HepG2 (cell line): Measurements from ENCODE around the gene CNTF. TPM values are rescaled to one million over a fixed set of nuclear protein-coding genes. Genes with fewer than 3 reads are reported as not detected.

Source experiments
- E2F1 ChIP-seq: sonication (generic); formaldehyde crosslinking; IDR thresholded peaks from 2 replicates; pipeline ENCODE4 v1.5.0; 2020; ENCODE audit warnings: missing genetic modification reagents
- MXI1 ChIP-seq: IDR thresholded peaks from 3 replicates; pipeline ENCODE4 v1.6.1; 2012; ENCODE audit warnings: low read depth, low read length, inconsistent platforms, borderline replicate concordance
- ZBTB25 ChIP-seq: IDR thresholded peaks from 2 replicates; pipeline ENCODE4 v1.6.1; 2018; ENCODE audit warnings: missing genetic modification reagents
- ZBTB43 ChIP-seq: sonication (generic); formaldehyde crosslinking; conservative IDR thresholded peaks from 2 replicates; pipeline ENCODE4 v1.4.0; 2020; ENCODE audit warnings: missing genetic modification reagents
- ZMYM4 ChIP-seq: sonication (generic); formaldehyde crosslinking; IDR thresholded peaks from 2 replicates; pipeline ENCODE4 v1.8.1; 2023; ENCODE audit warnings: mild to moderate bottlenecking, missing genetic modification reagents
- ZNF703 ChIP-seq: sonication (generic); formaldehyde crosslinking; IDR thresholded peaks from 2 replicates; pipeline ENCODE4 v1.5.1; 2020; ENCODE audit warnings: missing genetic modification reagents, mild to moderate bottlenecking, moderate library complexity, borderline replicate concordance
- ZSCAN20 ChIP-seq: sonication (generic); formaldehyde crosslinking; IDR thresholded peaks from 2 replicates; pipeline ENCODE4 v1.4.0; 2020; ENCODE audit warnings: missing genetic modification reagents, mild to moderate bottlenecking, borderline replicate concordance
- polyA plus RNA-seq, 8 experiments: library from polyadenylated mRNA; depleted of rRNA in 3 of 8; stranded (reverse) in 7 of 8; unstranded in 1 of 8; fragments of >200 nt; fragmentation: Illumina TruSeq in 4 of 8; extraction: Trizol in 4 of 8; gene quantifications; 2 replicates each; pipeline versions ENCODE4 v1.2.1 to v1.2.3, GENCODE V29; 2011 to 2016; ENCODE audit warnings: low read depth in 4 of 8, missing spikeins in 1 of 8, mixed read lengths in 1 of 8; ENCODE audit not compliant: insufficient read depth in 1 of 8
- total RNA-seq, 5 experiments: library from RNA; depleted of rRNA; stranded (reverse); fragments of >200 nt; fragmentation: Illumina TruSeq; extraction: Trizol; gene quantifications; 2 replicates each; pipeline ENCODE4 v1.2.3, GENCODE V29; 2016; ENCODE audit warnings: low read depth in 1 of 5
- TF ChIP-seq, protein P1 (sequence below): sonication (generic); formaldehyde crosslinking; IDR thresholded peaks from 2 replicates; pipeline ENCODE4 v1.9.0; 2022; ENCODE audit warnings: low read depth, missing genetic modification reagents
- TF ChIP-seq, protein P2 (sequence below): sonication (generic); formaldehyde crosslinking; IDR thresholded peaks from 2 replicates; pipeline ENCODE4 v1.4.0; 2020; ENCODE audit warnings: missing genetic modification reagents
- TF ChIP-seq, protein P3 (sequence below): sonication (generic); formaldehyde crosslinking; IDR thresholded peaks from 2 replicates; pipeline ENCODE4 v1.4.0; 2020; ENCODE audit warnings: missing genetic modification reagents
- TF ChIP-seq, protein P4 (sequence below): IDR thresholded peaks from 2 replicates; pipeline ENCODE4 v1.6.1; 2016; ENCODE audit warnings: control low read depth
- TF ChIP-seq, protein P5 (sequence below): sonication (generic); formaldehyde crosslinking; IDR thresholded peaks from 2 replicates; pipeline ENCODE4 v1.4.0; 2020; ENCODE audit warnings: missing genetic modification reagents
- TF ChIP-seq, protein P6 (sequence below): IDR thresholded peaks from 2 replicates; pipeline ENCODE4 v1.6.1; 2016; ENCODE audit warnings: missing compliant biosample characterization, missing genetic modification reagents, borderline replicate concordance

Gene CNTF
- total and polyA plus RNA-seq, 2 of the 13 experiments (the other 11 are each of a cell fraction or from before 2014, with no cell fraction given), result 0.51 to 2.3 TPM

DNA sequence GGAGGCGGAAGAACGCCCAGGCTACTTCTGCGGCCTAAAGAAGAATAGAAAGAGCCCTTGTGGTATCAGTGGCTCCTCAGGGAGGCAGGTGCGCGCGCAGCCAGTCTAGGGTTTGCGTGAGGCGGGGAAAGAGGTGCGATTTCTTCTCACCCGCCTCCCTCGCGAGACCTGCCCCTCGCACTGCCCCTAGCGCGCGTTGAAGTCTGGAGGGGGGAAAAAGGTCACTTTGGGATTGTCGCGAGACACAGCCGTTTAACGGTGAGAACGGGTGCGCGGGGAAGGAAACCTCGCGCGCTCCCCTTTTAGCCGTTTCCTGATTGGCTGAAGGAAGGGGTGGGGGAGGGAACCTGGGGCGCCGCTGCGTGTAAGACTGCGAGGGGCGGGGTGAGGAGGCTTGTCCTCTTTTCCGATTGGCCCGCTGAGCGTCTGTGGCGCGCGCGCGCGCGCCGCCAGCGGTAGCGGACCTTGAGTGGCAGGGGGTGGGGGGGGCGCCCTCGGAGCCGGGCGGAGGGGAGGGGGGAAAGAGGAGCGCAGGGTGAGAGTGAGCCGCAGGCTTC is 43.8 kb upstream of the CNTF start, which contains the start of gene ZFP91 (continued):
- TF ChIP-seq E2F1 (CRISPR knock-in tag) (peak; percentile 55), ZNF703 (CRISPR knock-in tag) (no peak), ZSCAN20 (CRISPR knock-in tag) (0 out of 2 replicates have a peak, but pooled peaks have one; percentile 7), ZMYM4 (CRISPR knock-in tag) (peak; percentile 30), ZBTB43 (CRISPR knock-in tag) (no peak), MXI1 (peak; percentile 39; the same call in 1 of the 3 replicates), ZBTB25 (no peak)
- TF ChIP-seq, protein P1, sequence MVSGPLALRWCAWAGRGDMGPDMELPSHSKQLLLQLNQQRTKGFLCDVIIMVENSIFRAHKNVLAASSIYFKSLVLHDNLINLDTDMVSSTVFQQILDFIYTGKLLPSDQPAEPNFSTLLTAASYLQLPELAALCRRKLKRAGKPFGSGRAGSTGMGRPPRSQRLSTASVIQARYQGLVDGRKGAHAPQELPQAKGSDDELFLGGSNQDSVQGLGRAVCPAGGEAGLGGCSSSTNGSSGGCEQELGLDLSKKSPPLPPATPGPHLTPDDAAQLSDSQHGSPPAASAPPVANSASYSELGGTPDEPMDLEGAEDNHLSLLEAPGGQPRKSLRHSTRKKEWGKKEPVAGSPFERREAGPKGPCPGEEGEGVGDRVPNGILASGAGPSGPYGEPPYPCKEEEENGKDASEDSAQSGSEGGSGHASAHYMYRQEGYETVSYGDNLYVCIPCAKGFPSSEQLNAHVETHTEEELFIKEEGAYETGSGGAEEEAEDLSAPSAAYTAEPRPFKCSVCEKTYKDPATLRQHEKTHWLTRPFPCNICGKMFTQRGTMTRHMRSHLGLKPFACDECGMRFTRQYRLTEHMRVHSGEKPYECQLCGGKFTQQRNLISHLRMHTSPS (CRISPR knock-in tag), result no peak
- TF ChIP-seq, protein P2, sequence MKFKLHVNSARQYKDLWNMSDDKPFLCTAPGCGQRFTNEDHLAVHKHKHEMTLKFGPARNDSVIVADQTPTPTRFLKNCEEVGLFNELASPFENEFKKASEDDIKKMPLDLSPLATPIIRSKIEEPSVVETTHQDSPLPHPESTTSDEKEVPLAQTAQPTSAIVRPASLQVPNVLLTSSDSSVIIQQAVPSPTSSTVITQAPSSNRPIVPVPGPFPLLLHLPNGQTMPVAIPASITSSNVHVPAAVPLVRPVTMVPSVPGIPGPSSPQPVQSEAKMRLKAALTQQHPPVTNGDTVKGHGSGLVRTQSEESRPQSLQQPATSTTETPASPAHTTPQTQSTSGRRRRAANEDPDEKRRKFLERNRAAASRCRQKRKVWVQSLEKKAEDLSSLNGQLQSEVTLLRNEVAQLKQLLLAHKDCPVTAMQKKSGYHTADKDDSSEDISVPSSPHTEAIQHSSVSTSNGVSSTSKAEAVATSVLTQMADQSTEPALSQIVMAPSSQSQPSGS, result no peak
- TF ChIP-seq, protein P3, sequence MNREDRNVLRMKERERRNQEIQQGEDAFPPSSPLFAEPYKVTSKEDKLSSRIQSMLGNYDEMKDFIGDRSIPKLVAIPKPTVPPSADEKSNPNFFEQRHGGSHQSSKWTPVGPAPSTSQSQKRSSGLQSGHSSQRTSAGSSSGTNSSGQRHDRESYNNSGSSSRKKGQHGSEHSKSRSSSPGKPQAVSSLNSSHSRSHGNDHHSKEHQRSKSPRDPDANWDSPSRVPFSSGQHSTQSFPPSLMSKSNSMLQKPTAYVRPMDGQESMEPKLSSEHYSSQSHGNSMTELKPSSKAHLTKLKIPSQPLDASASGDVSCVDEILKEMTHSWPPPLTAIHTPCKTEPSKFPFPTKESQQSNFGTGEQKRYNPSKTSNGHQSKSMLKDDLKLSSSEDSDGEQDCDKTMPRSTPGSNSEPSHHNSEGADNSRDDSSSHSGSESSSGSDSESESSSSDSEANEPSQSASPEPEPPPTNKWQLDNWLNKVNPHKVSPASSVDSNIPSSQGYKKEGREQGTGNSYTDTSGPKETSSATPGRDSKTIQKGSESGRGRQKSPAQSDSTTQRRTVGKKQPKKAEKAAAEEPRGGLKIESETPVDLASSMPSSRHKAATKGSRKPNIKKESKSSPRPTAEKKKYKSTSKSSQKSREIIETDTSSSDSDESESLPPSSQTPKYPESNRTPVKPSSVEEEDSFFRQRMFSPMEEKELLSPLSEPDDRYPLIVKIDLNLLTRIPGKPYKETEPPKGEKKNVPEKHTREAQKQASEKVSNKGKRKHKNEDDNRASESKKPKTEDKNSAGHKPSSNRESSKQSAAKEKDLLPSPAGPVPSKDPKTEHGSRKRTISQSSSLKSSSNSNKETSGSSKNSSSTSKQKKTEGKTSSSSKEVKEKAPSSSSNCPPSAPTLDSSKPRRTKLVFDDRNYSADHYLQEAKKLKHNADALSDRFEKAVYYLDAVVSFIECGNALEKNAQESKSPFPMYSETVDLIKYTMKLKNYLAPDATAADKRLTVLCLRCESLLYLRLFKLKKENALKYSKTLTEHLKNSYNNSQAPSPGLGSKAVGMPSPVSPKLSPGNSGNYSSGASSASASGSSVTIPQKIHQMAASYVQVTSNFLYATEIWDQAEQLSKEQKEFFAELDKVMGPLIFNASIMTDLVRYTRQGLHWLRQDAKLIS (CRISPR knock-in tag), result 0 out of 2 replicates have a peak, but pooled peaks have one; percentile 60
- TF ChIP-seq, protein P4, sequence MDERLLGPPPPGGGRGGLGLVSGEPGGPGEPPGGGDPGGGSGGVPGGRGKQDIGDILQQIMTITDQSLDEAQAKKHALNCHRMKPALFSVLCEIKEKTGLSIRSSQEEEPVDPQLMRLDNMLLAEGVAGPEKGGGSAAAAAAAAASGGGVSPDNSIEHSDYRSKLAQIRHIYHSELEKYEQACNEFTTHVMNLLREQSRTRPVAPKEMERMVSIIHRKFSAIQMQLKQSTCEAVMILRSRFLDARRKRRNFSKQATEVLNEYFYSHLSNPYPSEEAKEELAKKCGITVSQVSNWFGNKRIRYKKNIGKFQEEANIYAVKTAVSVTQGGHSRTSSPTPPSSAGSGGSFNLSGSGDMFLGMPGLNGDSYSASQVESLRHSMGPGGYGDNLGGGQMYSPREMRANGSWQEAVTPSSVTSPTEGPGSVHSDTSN (CRISPR knock-in tag), result peak; percentile 74
- TF ChIP-seq, protein P5, sequence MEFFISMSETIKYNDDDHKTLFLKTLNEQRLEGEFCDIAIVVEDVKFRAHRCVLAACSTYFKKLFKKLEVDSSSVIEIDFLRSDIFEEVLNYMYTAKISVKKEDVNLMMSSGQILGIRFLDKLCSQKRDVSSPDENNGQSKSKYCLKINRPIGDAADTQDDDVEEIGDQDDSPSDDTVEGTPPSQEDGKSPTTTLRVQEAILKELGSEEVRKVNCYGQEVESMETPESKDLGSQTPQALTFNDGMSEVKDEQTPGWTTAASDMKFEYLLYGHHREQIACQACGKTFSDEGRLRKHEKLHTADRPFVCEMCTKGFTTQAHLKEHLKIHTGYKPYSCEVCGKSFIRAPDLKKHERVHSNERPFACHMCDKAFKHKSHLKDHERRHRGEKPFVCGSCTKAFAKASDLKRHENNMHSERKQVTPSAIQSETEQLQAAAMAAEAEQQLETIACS (CRISPR knock-in tag), result peak; percentile 73
- TF ChIP-seq, protein P6, sequence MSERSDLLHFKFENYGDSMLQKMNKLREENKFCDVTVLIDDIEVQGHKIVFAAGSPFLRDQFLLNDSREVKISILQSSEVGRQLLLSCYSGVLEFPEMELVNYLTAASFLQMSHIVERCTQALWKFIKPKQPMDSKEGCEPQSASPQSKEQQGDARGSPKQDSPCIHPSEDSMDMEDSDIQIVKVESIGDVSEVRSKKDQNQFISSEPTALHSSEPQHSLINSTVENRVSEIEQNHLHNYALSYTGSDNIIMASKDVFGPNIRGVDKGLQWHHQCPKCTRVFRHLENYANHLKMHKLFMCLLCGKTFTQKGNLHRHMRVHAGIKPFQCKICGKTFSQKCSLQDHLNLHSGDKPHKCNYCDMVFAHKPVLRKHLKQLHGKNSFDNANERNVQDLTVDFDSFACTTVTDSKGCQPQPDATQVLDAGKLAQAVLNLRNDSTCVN (CRISPR knock-in tag), result no peak
